ENCODE results near the gene CXCL11.

- TF ChIP-seq POLR2A (IDR thresholded peaks at IDR 0.05), result no peak
- no peak for TF ChIP-seq CTCF (IDR thresholded peaks at IDR 0.05)
Measured at GRCh38 chr4:76074993-76075600, 39.2 kb upstream of the CXCL11 start.
